HG02981 (cell line): Measurements from ENCODE around the gene PNPLA5.
"Not testable (repeated sequence)": the region's sequence is repeated elsewhere in the genome, so short reads cannot be mapped to it uniquely, and the experiment has no call there.

Experiments
- ATAC-seq: cut with Tn5 transposase; IDR thresholded peaks from one replicate; pipeline ENCODE4 v1.9.1; 2021; ENCODE audit warnings: mild to moderate bottlenecking, moderate library complexity; ENCODE audit not compliant: unreplicated experiment

The PNPLA5 gene

GRCh38 chr22:43891360-43892182 is at the start of gene PNPLA5:
PNPLA5 (minus strand) TSS chr22:43892013; CDS start chr22:43891880, 133 bp downstream.
- no peak for ATAC-seq

GRCh38 chr22:43941449-43941848 is 49.6 kb upstream of the PNPLA5 start:
- ATAC-seq: no peak

GRCh38 chr22:43931771-43932170 is 40.0 kb upstream of the PNPLA5 start:
- no peak for ATAC-seq

- no peak for ATAC-seq
These were observed 37.1 kb upstream of the PNPLA5 start for GRCh38 chr22:43928908-43929307.

GRCh38 chr22:43928468-43928867 is 36.7 kb upstream of the PNPLA5 start:
- ATAC-seq: no peak

- no peak for ATAC-seq
These were observed 34.5 kb upstream of the PNPLA5 start for GRCh38 chr22:43926349-43926710.

- no peak for ATAC-seq
These were observed 33.9 kb upstream of the PNPLA5 start for GRCh38 chr22:43925433-43926348.

GRCh38 chr22:43924877-43925276 is 33.1 kb upstream of the PNPLA5 start:
- no peak for ATAC-seq

- ATAC-seq: no peak
These were observed 32.0 kb upstream of the PNPLA5 start, which contains the start of gene PNPLA3 for GRCh38 chr22:43923631-43924464. PNPLA3 (plus strand) TSS chr22:43923805; CDS start chr22:43923912, 107 bp downstream.

GRCh38 chr22:43923191-43923590 is 31.4 kb upstream of the PNPLA5 start:
- no peak for ATAC-seq

- no peak for ATAC-seq
These were observed 30.3 kb upstream of the PNPLA5 start for GRCh38 chr22:43922123-43922522.

- no peak for ATAC-seq
These were observed 29.6 kb upstream of the PNPLA5 start for GRCh38 chr22:43921370-43921769.

GRCh38 chr22:43919106-43919973 is 27.5 kb upstream of the PNPLA5 start:
- ATAC-seq: no peak

- no peak for ATAC-seq
These were observed 25.7 kb upstream of the PNPLA5 start for GRCh38 chr22:43917521-43917920.

GRCh38 chr22:43911351-43911750 is 19.5 kb upstream of the PNPLA5 start:
- ATAC-seq: no peak

GRCh38 chr22:43910178-43910695 is 18.4 kb upstream of the PNPLA5 start:
- no peak for ATAC-seq

GRCh38 chr22:43909708-43910107 is 17.9 kb upstream of the PNPLA5 start:
- no peak for ATAC-seq

GRCh38 chr22:43905681-43906080 is 13.9 kb upstream of the PNPLA5 start:
- no peak for ATAC-seq

- ATAC-seq: not testable (repeated sequence)
These were observed 12.6 kb upstream of the PNPLA5 start for GRCh38 chr22:43904412-43904811.

GRCh38 chr22:43903033-43903432 is 11.2 kb upstream of the PNPLA5 start:
- ATAC-seq: not testable (repeated sequence)
